IMR-90 (cell line): ENCODE data around the gene NNAT.

Experiments used
- BHLHE40 ChIP-seq: fragments of 150-350 bp; IDR thresholded peaks from 2 replicates; pipeline ENCODE4 v1.6.1; 2016; ENCODE audit warnings: mild to moderate bottlenecking, low read depth, low read length
- CEBPB ChIP-seq: IDR thresholded peaks from 2 replicates; pipeline ENCODE4 v1.6.1; 2012; ENCODE audit warnings: low read depth, low read length, improper control_type of control experiment
- CTCF ChIP-seq: conservative IDR thresholded peaks from 2 replicates; pipeline ENCODE4 v1.5.1; 2012; ENCODE audit warnings: mild to moderate bottlenecking, low read depth, low read length, improper control_type of control experiment
- MAZ ChIP-seq: IDR thresholded peaks from 2 replicates; pipeline ENCODE4 v1.6.1; 2012; ENCODE audit warnings: low read depth, mild to moderate bottlenecking, low read length, improper control_type of control experiment, moderate library complexity, borderline replicate concordance
- POLR2A ChIP-seq: IDR thresholded peaks from 2 replicates; pipeline ENCODE4 v1.6.1; 2012; ENCODE audit warnings: mild to moderate bottlenecking, low read depth, low read length
- RAD21 ChIP-seq: IDR thresholded peaks from 2 replicates; pipeline ENCODE4 v1.6.1; 2012; ENCODE audit warnings: low read length, improper control_type of control experiment
- RCOR1 ChIP-seq: IDR thresholded peaks from 2 replicates; pipeline ENCODE4 v1.6.1; 2012; ENCODE audit warnings: mild to moderate bottlenecking, low read length, improper control_type of control experiment; ENCODE audit not compliant: insufficient replicate concordance
- RFX5 ChIP-seq: IDR thresholded peaks from 2 replicates; pipeline ENCODE4 v1.8.0; 2012; ENCODE audit warnings: low read depth, mild to moderate bottlenecking, low read length, moderate library complexity
- SMC3 ChIP-seq: fragments of 150-350 bp; IDR thresholded peaks from 2 replicates; pipeline ENCODE4 v1.6.1; 2016; ENCODE audit warnings: low read depth, mild to moderate bottlenecking, antibody characterized with exemption, low read length, moderate library complexity
- USF2 ChIP-seq: fragments of 150-350 bp; IDR thresholded peaks from 2 replicates; pipeline ENCODE4 v1.6.1; 2017; ENCODE audit warnings: mild to moderate bottlenecking, antibody characterized with exemption, low read length, low read depth

- TF ChIP-seq RAD21 (no peak), POLR2A (no peak), CTCF (no peak), RCOR1 (no peak), SMC3 (no peak), MAZ (no peak), RFX5 (no peak), USF2 (no peak), BHLHE40 (no peak), CEBPB (no peak)
Measured at GRCh38 chr20:37567671-37568588, 46.9 kb downstream of the NNAT start.
